Keratinocyte (primary cell): ENCODE data around the gene STAC3. TPM values are rescaled to one million over a fixed set of nuclear protein-coding genes. Genes with fewer than 3 reads are reported as not detected.

Source experiments
- DNase-seq: peaks from one replicate; pipeline ENCODE4 v3.0.0-alpha.2; 2011; ENCODE audit warnings: low read depth, missing footprints, low spot score
- FAIRE-seq: peaks from 2 replicates; lab custom pipeline; 2011; peaks lifted over from hg19 to GRCh38; lab: Jason Lieb, UNC
- H2AFZ ChIP-seq: 2 replicates; pipeline ENCODE4 v1.6.0; 2012; ENCODE audit warnings: low read length, control low read depth, inconsistent platforms; ENCODE audit not compliant: control insufficient read depth
- H3K27ac ChIP-seq: 2 replicates; pipeline ENCODE4 v1.5.1; 2011; ENCODE audit warnings: low read length; ENCODE audit not compliant: control insufficient read depth, insufficient read depth
- H3K27me3 ChIP-seq: 3 replicates; pipeline ENCODE4 v1.6.0; 2011; ENCODE audit warnings: low read length; ENCODE audit not compliant: control insufficient read depth, insufficient read depth; ENCODE audit errors: extremely low read depth
- H3K36me3 ChIP-seq, 2 experiments: 2 replicates in 1 of 2; 3 replicates in 1 of 2; pipeline ENCODE4 v1.5.1; 2011; ENCODE audit warnings: low read length in 2 of 2, mild to moderate bottlenecking in 1 of 2; ENCODE audit not compliant: control insufficient read depth in 2 of 2, insufficient read depth in 2 of 2; ENCODE audit errors: extremely low read depth in 1 of 2
- H3K4me1 ChIP-seq: 3 replicates; pipeline ENCODE4 v1.5.1; 2011; ENCODE audit warnings: low read length; ENCODE audit not compliant: control insufficient read depth, insufficient read depth; ENCODE audit errors: extremely low read depth
- H3K4me2 ChIP-seq: 3 replicates; pipeline ENCODE4 v1.6.0; 2011; ENCODE audit warnings: low read depth, low read length; ENCODE audit not compliant: control insufficient read depth, insufficient read depth; ENCODE audit errors: extremely low read depth
- H3K4me3 ChIP-seq, 3 experiments: fragments of 200-600 bp in 1 of 3; sonication (generic) in 1 of 3; 2 replicates in 2 of 3; 3 replicates in 1 of 3; pipeline ENCODE4 v1.5.1; 2011 to 2016; ENCODE audit warnings: low read length in 3 of 3, mild to moderate bottlenecking in 3 of 3, control low read depth in 2 of 3, inconsistent platforms in 1 of 3, low read depth in 1 of 3, mixed read lengths in 1 of 3, mixed run types in 1 of 3, moderate library complexity in 1 of 3; ENCODE audit not compliant: control insufficient read depth in 2 of 3, insufficient read depth in 2 of 3; ENCODE audit errors: extremely low read depth in 1 of 3
- H3K79me2 ChIP-seq: 2 replicates; pipeline ENCODE4 v1.6.0; 2012; ENCODE audit warnings: low read length; ENCODE audit not compliant: control insufficient read depth, insufficient read depth
- H3K9ac ChIP-seq: 3 replicates; pipeline ENCODE4 v1.6.0; 2011; ENCODE audit warnings: low read length; ENCODE audit not compliant: control insufficient read depth, insufficient read depth; ENCODE audit errors: extremely low read depth
- H3K9me1 ChIP-seq: 3 replicates; pipeline ENCODE4 v1.6.0; 2011; ENCODE audit warnings: low read length; ENCODE audit not compliant: control insufficient read depth, insufficient read depth; ENCODE audit errors: extremely low read depth
- H3K9me3 ChIP-seq: 2 replicates; pipeline ENCODE4 v1.5.1; 2012; ENCODE audit warnings: low read depth, low read length; ENCODE audit not compliant: control insufficient read depth
- H4K20me1 ChIP-seq: 3 replicates; pipeline ENCODE4 v1.6.0; 2011; ENCODE audit warnings: low read length; ENCODE audit not compliant: control insufficient read depth, insufficient read depth; ENCODE audit errors: extremely low read depth
- CTCF ChIP-seq, 3 experiments: IDR thresholded peaks in 1 of 3; conservative IDR thresholded peaks in 1 of 3; optimal IDR thresholded peaks in 1 of 3; 2 replicates in 2 of 3; 3 replicates in 1 of 3; pipeline versions ENCODE3 to v1.5.1; 2011; ENCODE audit warnings: low read length in 3 of 3, mild to moderate bottlenecking in 3 of 3, moderate library complexity in 2 of 3, control low read depth in 1 of 3, inconsistent platforms in 1 of 3; ENCODE audit not compliant: insufficient read depth in 2 of 3; ENCODE audit errors: extremely low read depth in 1 of 3
- EZH2 ChIP-seq: IDR thresholded peaks from one replicate; pipeline ENCODE4 v1.6.1; 2012; ENCODE audit warnings: inconsistent platforms, mild to moderate bottlenecking, low read length, moderate library complexity
- dilution Hi-C: fragments of 300-500 bp; cut with MboI; formaldehyde crosslinking; loops from one replicate; pipeline ENCODE4 v1.7.0; 2020; ENCODE audit warnings: low sequenced_read_pairs; ENCODE audit not compliant: extremely low pct_ligation_motif_present
- polyA plus RNA-seq, 5 experiments: library from polyadenylated mRNA; depleted of rRNA in 3 of 5; stranded (reverse) in 3 of 5; stranded (forward) in 1 of 5; unstranded in 1 of 5; fragments of >200 nt; gene quantifications; 1 replicate in 1 of 5; 2 replicates in 3 of 5; 3 replicates in 1 of 5; pipeline versions ENCODE4 v1.2.1 to v1.2.3, GENCODE V29; 2011 to 2012; ENCODE audit warnings: missing spikeins in 2 of 5, low read depth in 1 of 5, low replicate concordance in 1 of 5

Gene STAC3
- polyA plus RNA-seq, 1 donor (not counting 4 experiments of a cell fraction or from before 2014, with no cell fraction given) = 0.94 TPM

- Histone ChIP-seq H3K9me3 (no peaks in the 10 kb centered on the region), H3K27ac (no peak overlapping the region), H4K20me1 (no peaks in the 10 kb centered on the region), H2AFZ (no peak overlapping the region), H3K79me2 (no peaks in the 10 kb centered on the region), H3K36me3 (peaks cover 21 to 25% of the 10 kb centered on the region in 2 experiments), H3K4me2 (no peak overlapping the region), H3K27me3 (no peaks in the 10 kb centered on the region), H3K4me1 (no peaks in the 10 kb centered on the region), H3K9ac (no peak overlapping the region), H3K4me3 (no peak overlapping the region), H3K9me1 (no peaks in the 10 kb centered on the region)
- no peak for FAIRE-seq
- dilution Hi-C loops = no loop called here
- TF ChIP-seq EZH2 = no peak
- TF ChIP-seq CTCF (optimal IDR thresholded peaks at IDR 0.05 in 1 of 3, IDR thresholded peaks at IDR 0.05 in 1 of 3, conservative IDR thresholded peaks at IDR 0.05 in 1 of 3; ENCODE audit: extremely low read depth in 1 of 3, insufficient read depth in 2 of 3, low read length in 3 of 3) = no peak
- no peak for DNase-seq
Observed at GRCh38 chr12:57268264-57268663, 17.3 kb upstream of the STAC3 start.

GRCh38 chr12:57266681-57267080 lies 15.7 kb upstream of the STAC3 start:
- TF ChIP-seq CTCF (optimal IDR thresholded peaks at IDR 0.05 in 1 of 3, IDR thresholded peaks at IDR 0.05 in 1 of 3, conservative IDR thresholded peaks at IDR 0.05 in 1 of 3; ENCODE audit: extremely low read depth in 1 of 3, insufficient read depth in 2 of 3, low read length in 3 of 3) = no peak
- no peak for TF ChIP-seq EZH2
- no peaks in the 10 kb centered on the region for H3K4me1 ChIP-seq

More at GRCh38 chr12:57266681-57267080, 15.7 kb upstream of the STAC3 start:
- H2AFZ ChIP-seq = no peak overlapping the region
- DNase-seq (no peak), FAIRE-seq (no peak)
- no peaks in the 10 kb centered on the region for H4K20me1 ChIP-seq
- H3K9me3 ChIP-seq = no peaks in the 10 kb centered on the region
- H3K9me1 ChIP-seq = no peaks in the 10 kb centered on the region
- no peaks in the 10 kb centered on the region for H3K27me3 ChIP-seq
- H3K36me3 ChIP-seq = peaks cover 23 to 25% of the 10 kb centered on the region in 2 experiments
- H3K4me3 ChIP-seq = no peak overlapping the region
- no peak overlapping the region for H3K9ac ChIP-seq
- dilution Hi-C loops = no loop called here
- no peak overlapping the region for H3K4me2 ChIP-seq
- no peak overlapping the region for H3K27ac ChIP-seq
- no peaks in the 10 kb centered on the region for H3K79me2 ChIP-seq
